ENCODE measurements around the gene IFT81. TPM values are rescaled to one million over a fixed set of nuclear protein-coding genes. Genes with fewer than 3 reads are reported as not detected.

The IFT81 gene
- total and polyA plus RNA-seq, 2 experiments from 2014 or later = 12.6 to 13.7 TPM

DNA sequence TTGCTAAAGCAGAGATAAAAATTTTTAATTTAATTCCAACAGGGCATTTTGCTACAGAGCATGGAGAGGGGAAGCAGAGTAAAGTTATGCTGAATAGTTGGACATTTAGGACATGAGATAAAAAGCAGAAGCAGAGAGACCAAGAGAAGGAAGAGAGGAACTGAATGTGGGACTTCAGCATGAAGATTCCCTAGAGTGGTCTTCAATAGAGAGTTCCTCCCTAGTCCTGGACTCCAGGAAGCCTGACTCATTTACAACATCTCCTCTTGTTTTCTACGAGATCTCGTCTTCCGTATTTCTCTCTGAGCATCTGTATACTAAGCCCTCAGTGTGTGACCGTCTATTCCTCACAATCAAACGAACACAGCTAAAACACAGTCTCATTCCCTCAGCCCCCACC, 35.2 kb upstream of the IFT81 start:
- Histone ChIP-seq H3K4me2 (no peak overlapping the region), H3K27ac (no peak overlapping the region), H4K20me1 (ENCODE audit: insufficient read depth, poor library complexity, severe bottlenecking) (no peaks in the 10 kb centered on the region), H3K9me3 (ENCODE audit: low read depth) (no peaks in the 10 kb centered on the region), H3K9me2 (replicated peaks; ENCODE audit: insufficient read depth) (no peaks in the 10 kb centered on the region), H3K4me1 (ENCODE audit: insufficient read depth) (no peaks in the 10 kb centered on the region), H2AFZ (no peak overlapping the region), H3K27me3 (no peaks in the 10 kb centered on the region), H3K36me3 (replicated peaks; ENCODE audit: insufficient read depth, low read depth) (no peaks in the 10 kb centered on the region), H3K79me2 (no peaks in the 10 kb centered on the region), H3K4me3 (no peak overlapping the region)
- no peak for DNase-seq (ENCODE audit: low spot score)
- WGBS (ENCODE audit: low lambda C conversion rate, missing lambda C conversion rate) = 93% methylated on average over 5 of the region's 5 CpGs
- no peak for TF ChIP-seq CTCF (IDR thresholded peaks at IDR 0.05; ENCODE audit: poor library complexity)
- TF ChIP-seq EZH2 (IDR thresholded peaks at IDR 0.05; ENCODE audit: borderline replicate concordance) = no peak
- TF ChIP-seq EZH2phosphoT487 (IDR thresholded peaks at IDR 0.05; ENCODE audit: low read depth, severe bottlenecking, unreplicated experiment) = no peak

DNA sequence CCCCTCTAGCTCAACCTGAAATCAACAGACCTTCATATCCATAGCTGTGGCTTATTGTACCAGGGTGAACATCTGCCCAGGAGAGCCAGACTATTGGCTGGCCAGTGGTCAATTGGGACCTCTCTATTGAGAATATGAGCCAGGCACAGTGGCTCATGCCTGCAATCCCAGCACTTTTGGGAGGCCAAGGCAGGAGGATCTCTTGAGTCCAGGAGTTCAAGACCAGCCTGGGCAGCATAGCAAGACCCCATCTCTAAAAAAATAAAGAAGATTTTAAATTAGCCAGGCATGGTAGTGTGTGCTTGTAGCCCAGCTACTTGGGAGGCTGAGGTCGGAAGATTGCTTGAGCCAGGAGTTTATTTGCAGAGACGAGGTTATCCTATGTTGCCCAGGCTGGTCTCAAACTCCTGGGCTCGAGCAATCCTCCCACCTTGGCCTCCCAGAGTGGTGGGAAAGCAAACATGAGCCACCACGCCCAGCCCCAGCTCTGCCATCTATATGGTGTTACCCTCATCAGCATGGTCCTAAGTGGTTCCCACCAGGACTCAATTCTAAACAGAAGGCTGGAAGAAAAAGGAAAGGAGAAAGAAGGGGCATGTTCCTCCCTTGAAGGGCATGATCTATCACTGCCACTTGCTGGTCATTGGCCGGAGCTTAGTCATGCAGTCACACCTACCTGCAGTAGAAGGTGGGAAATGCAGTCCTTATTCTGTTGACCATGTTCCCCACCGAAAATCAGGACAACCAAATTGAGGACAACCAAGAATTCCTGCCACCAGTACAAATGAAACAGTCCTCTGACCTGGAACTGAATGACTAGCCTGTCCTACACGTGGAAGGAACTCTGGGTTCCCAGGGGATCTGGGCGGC, 33.7 kb upstream of the IFT81 start:
- no peak for DNase-seq (ENCODE audit: low spot score)
- no peaks in the 10 kb centered on the region for H3K9me3 ChIP-seq (ENCODE audit: low read depth)
- H3K4me3 ChIP-seq = no peak overlapping the region
- no peaks in the 10 kb centered on the region for H3K79me2 ChIP-seq
- no peaks in the 10 kb centered on the region for H4K20me1 ChIP-seq (ENCODE audit: insufficient read depth, poor library complexity, severe bottlenecking)
- no peaks in the 10 kb centered on the region for H3K27me3 ChIP-seq
- TF ChIP-seq CTCF (IDR thresholded peaks at IDR 0.05; ENCODE audit: poor library complexity) (no peak), EZH2 (IDR thresholded peaks at IDR 0.05; ENCODE audit: borderline replicate concordance) (no peak), EZH2phosphoT487 (IDR thresholded peaks at IDR 0.05; ENCODE audit: low read depth, severe bottlenecking, unreplicated experiment) (no peak)
- H3K9me2 ChIP-seq (replicated peaks; ENCODE audit: insufficient read depth) = no peaks in the 10 kb centered on the region
- WGBS (ENCODE audit: low lambda C conversion rate, missing lambda C conversion rate) = 77% methylated on average over 8 of the region's 8 CpGs
- no peaks in the 10 kb centered on the region for H3K36me3 ChIP-seq (replicated peaks; ENCODE audit: insufficient read depth, low read depth)
- peak overlapping the region; percentile 22 for H3K27ac ChIP-seq
- H3K4me1 ChIP-seq (ENCODE audit: insufficient read depth) = no peaks in the 10 kb centered on the region
- H3K4me2 ChIP-seq = no peak overlapping the region
- no peak overlapping the region for H2AFZ ChIP-seq

GRCh38 chr12:110091136-110091711, 32.9 kb upstream of the IFT81 start:
- no peak overlapping the region for H3K4me3 ChIP-seq
- no peaks in the 10 kb centered on the region for H3K36me3 ChIP-seq (replicated peaks; ENCODE audit: insufficient read depth, low read depth)
- no peaks in the 10 kb centered on the region for H3K9me3 ChIP-seq (ENCODE audit: low read depth)
- peak overlapping the region; percentile 22 for H3K27ac ChIP-seq
- no peak for DNase-seq (ENCODE audit: low spot score)
- H3K9me2 ChIP-seq (replicated peaks; ENCODE audit: insufficient read depth) = no peaks in the 10 kb centered on the region
- no peak for TF ChIP-seq CTCF (IDR thresholded peaks at IDR 0.05; ENCODE audit: poor library complexity)
- TF ChIP-seq EZH2phosphoT487 (IDR thresholded peaks at IDR 0.05; ENCODE audit: low read depth, severe bottlenecking, unreplicated experiment) = no peak
- TF ChIP-seq EZH2 (IDR thresholded peaks at IDR 0.05; ENCODE audit: borderline replicate concordance) = no peak
- H3K4me2 ChIP-seq = no peak overlapping the region
- H3K79me2 ChIP-seq = no peaks in the 10 kb centered on the region
- H3K4me1 ChIP-seq (ENCODE audit: insufficient read depth) = no peaks in the 10 kb centered on the region
- no peaks in the 10 kb centered on the region for H3K27me3 ChIP-seq
- no peaks in the 10 kb centered on the region for H4K20me1 ChIP-seq (ENCODE audit: insufficient read depth, poor library complexity, severe bottlenecking)
- 71% methylated on average over 3 of the region's 3 CpGs for WGBS (ENCODE audit: low lambda C conversion rate, missing lambda C conversion rate)
- no peak overlapping the region for H2AFZ ChIP-seq
